Mesodermal cell (in vitro differentiated cells): ENCODE measurements around the gene PRR12. TPM values are rescaled to one million over a fixed set of nuclear protein-coding genes. Genes with fewer than 3 reads are reported as not detected.

Source experiments
- H3K27ac ChIP-seq: 2 replicates; pipeline ENCODE4 v1.7.0; 2013; ENCODE audit warnings: mild to moderate bottlenecking, low read depth, low read length, moderate library complexity; ENCODE audit not compliant: severe bottlenecking
- H3K36me3 ChIP-seq: 2 replicates; pipeline ENCODE4 v1.7.1; 2013; ENCODE audit warnings: mild to moderate bottlenecking, low read length, moderate library complexity; ENCODE audit not compliant: control insufficient read depth, insufficient read depth
- H3K4me1 ChIP-seq: one replicate; pipeline ENCODE4 v1.7.1; 2013; ENCODE audit warnings: mild to moderate bottlenecking, low read length; ENCODE audit not compliant: insufficient read depth, control insufficient read depth, poor library complexity, severe bottlenecking
- H3K4me3 ChIP-seq: 2 replicates; pipeline ENCODE4 v1.7.0; 2013; ENCODE audit warnings: low read length, control low read depth, mild to moderate bottlenecking; ENCODE audit not compliant: insufficient read depth, poor library complexity, severe bottlenecking; ENCODE audit errors: extremely low read depth
- H3K9me3 ChIP-seq: 2 replicates; pipeline ENCODE4 v1.7.1; 2013; ENCODE audit warnings: mild to moderate bottlenecking, low read length, moderate library complexity; ENCODE audit not compliant: control insufficient read depth
- WGBS, 2 experiments: methylation state at CpG; one replicate each; pipeline ENCODE4 v1.1.5; 2013; ENCODE audit warnings: missing lambda C conversion rate in 2 of 2; ENCODE audit not compliant: insufficient coverage in 2 of 2; 5-methylcytosine and 5-hydroxymethylcytosine counted together
- polyA plus RNA-seq, 2 experiments: library from polyadenylated mRNA; stranded (reverse); fragments of 50-300 nt; gene quantifications; one replicate each; pipeline ENCODE4 v1.2.3, GENCODE V29; 2013

The PRR12 gene, protein sequence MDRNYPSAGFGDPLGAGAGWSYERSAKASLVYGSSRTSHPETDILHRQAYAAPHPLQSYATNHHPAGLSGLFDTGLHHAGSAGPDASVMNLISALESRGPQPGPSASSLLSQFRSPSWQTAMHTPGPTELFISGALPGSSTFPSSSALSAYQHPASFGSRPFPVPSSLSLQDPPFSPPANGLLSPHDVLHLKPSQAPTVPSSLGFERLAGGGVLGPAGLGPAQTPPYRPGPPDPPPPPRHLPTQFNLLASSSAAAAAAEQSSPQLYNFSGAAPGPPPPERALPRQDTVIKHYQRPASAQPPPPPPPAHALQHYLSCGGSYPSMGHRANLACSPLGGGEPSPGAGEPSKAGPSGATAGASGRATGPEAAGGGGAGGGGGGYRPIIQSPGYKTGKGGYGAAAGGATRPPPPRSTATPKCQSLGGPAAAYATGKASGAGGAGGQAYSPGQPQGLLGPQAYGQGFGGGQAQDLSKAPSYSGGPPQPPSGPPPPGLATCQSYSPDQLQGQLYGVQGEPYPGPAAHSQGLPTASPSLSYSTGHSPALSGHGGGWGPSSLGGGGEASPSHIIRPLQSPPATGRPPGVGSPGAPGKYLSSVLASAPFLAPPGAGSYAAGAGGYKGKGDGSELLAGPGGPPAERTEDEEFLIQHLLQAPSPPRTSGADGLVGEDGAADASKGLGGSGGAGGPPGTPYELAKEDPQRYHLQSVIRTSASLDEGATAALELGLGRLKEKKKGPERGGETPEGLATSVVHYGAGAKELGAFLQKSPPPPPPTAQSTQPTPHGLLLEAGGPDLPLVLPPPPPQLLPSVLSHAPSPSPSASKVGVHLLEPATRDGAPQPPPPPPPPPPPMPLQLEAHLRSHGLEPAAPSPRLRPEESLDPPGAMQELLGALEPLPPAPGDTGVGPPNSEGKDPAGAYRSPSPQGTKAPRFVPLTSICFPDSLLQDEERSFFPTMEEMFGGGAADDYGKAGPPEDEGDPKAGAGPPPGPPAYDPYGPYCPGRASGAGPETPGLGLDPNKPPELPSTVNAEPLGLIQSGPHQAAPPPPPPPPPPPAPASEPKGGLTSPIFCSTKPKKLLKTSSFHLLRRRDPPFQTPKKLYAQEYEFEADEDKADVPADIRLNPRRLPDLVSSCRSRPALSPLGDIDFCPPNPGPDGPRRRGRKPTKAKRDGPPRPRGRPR (N-terminal part only)
- polyA plus RNA-seq (2013, experiment 1 of 2) = 23.4 TPM
- 18.2 TPM for polyA plus RNA-seq (2013, experiment 2 of 2)

DNA sequence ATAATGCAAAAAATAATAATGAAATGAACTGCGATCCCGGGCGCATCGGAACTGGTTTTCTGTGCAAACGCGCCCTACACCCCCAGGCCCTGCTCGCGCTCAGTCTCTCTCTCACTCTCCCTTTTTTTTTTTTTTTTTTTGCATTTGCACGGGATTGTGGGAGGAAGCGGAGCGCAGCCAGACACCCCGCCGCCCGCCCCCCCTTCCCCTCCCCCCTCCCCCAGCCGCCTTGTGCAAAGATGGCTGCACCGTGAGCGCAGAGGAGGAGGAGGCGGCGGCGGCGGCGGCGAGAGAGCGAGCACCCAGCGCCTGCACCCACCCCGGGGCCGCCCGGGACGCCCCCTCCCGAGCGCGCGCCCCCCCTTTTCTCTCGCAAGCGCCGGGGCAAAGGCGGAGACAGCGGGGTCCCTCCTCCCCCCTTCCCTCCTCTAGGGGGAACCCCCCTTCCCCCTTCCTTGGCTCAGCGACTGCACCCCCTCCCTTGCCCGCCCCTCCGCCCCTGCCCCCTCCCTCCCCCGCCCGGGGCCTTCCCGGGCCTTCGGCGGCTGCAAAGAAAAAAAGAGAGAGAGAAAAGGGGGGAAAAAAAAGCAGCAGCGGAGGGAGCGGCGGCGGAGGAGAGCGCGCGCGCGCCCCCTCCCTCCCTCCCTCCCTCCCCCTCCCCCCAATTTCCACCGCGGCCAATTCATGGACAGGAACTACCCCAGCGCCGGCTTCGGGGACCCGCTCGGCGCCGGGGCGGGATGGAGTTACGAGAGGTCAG is at the start of gene PRR12:
TSS of gene PRR12 (plus strand) at position 212 of the 760 bp plus-strand sequence. CDS start at position 685, 473 bp downstream.
- peaks cover 24% of the 10 kb centered on the region for H3K36me3 ChIP-seq
- 0% methylated on average over 6 to 11 of the region's 66 CpGs for WGBS, 2 experiments
- H3K4me3 ChIP-seq = peak within 1 kb of the TSS; percentile 93
- H3K27ac ChIP-seq = peak within 1 kb of the TSS; percentile 86
- H3K4me1 ChIP-seq = peaks cover 5% of the 10 kb centered on the region
- H3K9me3 ChIP-seq = no peaks in the 10 kb centered on the region

DNA sequence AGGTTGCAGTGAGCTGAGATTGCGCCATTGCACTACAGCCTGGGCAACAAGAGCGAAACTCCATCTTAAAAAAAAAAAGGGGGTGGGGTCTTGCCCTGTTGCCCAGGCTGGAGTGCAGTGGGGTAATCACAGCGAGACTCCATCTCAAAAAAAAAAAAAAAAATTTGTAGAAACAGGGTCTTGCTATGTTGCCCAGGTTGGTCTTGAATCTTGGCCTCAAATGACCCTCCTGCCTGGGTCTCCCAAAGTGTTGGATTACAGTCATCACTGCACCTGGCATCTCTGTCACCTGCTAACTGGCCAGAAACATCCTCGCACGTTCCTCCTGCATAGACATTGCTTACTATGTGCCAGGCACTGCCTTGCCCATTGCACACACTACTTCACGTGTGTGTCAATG is 49.1 kb upstream of the PRR12 start:
- 88 to 93% methylated on average over 5 to 6 of the region's 6 CpGs for WGBS, 2 experiments
- Histone ChIP-seq H3K27ac (no peak overlapping the region), H3K9me3 (no peaks in the 10 kb centered on the region), H3K4me1 (no peaks in the 10 kb centered on the region), H3K4me3 (no peak overlapping the region), H3K36me3 (peaks cover 4% of the 10 kb centered on the region)

DNA sequence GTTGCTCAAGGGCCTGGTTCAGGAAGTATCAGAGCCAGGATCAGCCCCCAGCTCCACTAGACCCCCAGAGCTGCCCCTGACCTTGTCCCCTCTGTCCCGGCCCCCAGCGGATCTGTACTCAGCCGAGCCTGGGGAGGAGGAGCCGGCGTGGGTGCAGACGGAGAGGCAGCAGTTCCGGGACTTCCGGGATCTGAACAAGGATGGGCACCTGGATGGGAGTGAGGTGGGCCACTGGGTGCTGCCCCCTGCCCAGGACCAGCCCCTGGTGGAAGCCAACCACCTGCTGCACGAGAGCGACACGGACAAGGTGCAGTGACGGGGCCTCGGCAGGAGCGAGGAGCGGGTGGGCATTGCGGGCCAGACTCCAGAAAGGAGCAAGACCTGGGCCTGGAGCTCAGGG is 48.5 kb upstream of the PRR12 start:
- Histone ChIP-seq H3K27ac (no peak overlapping the region), H3K9me3 (no peaks in the 10 kb centered on the region), H3K4me1 (no peaks in the 10 kb centered on the region), H3K36me3 (peaks cover 4% of the 10 kb centered on the region), H3K4me3 (no peak overlapping the region)
- 94 to 95% methylated on average over 13 to 16 of the region's 16 CpGs for WGBS, 2 experiments

DNA sequence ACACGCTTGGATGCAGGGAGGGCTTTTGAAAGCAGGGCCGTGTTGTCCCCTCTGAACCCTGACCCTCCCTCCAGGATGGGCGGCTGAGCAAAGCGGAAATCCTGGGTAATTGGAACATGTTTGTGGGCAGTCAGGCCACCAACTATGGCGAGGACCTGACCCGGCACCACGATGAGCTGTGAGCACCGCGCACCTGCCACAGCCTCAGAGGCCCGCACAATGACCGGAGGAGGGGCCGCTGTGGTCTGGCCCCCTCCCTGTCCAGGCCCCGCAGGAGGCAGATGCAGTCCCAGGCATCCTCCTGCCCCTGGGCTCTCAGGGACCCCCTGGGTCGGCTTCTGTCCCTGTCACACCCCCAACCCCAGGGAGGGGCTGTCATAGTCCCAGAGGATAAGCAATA is 48.0 kb upstream of the PRR12 start:
- Histone ChIP-seq H3K36me3 (peaks cover 4% of the 10 kb centered on the region), H3K4me3 (no peak overlapping the region), H3K27ac (no peak overlapping the region), H3K4me1 (no peaks in the 10 kb centered on the region), H3K9me3 (no peaks in the 10 kb centered on the region)
- 88 to 91% methylated on average over 13 to 14 of the region's 14 CpGs for WGBS, 2 experiments

DNA sequence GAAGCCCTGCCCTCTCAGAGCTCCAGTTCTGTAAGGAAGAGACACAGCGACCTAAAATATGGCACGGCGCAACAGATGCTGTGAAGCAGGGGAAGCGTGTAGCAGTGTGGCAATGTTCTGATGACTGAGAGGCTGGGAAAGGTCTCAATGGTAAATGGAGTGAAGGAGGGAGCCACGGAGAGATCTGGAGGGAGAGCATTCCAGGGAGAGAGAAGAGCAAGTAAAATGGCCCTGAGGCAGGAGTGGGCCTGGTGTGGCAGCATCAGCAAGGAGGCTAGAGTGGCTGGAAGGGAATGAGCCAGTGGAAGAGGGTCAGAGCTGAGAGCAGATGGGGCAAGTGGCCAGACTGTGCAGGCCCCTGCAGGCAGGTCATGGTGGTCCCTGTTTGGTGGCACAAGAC is 46.8 kb upstream of the PRR12 start:
- Histone ChIP-seq H3K4me1 (no peaks in the 10 kb centered on the region), H3K27ac (no peak overlapping the region), H3K9me3 (no peaks in the 10 kb centered on the region), H3K36me3 (peaks cover 3% of the 10 kb centered on the region), H3K4me3 (no peak overlapping the region)
- 94 to 99% methylated on average over 5 of the region's 5 CpGs for WGBS, 2 experiments

DNA sequence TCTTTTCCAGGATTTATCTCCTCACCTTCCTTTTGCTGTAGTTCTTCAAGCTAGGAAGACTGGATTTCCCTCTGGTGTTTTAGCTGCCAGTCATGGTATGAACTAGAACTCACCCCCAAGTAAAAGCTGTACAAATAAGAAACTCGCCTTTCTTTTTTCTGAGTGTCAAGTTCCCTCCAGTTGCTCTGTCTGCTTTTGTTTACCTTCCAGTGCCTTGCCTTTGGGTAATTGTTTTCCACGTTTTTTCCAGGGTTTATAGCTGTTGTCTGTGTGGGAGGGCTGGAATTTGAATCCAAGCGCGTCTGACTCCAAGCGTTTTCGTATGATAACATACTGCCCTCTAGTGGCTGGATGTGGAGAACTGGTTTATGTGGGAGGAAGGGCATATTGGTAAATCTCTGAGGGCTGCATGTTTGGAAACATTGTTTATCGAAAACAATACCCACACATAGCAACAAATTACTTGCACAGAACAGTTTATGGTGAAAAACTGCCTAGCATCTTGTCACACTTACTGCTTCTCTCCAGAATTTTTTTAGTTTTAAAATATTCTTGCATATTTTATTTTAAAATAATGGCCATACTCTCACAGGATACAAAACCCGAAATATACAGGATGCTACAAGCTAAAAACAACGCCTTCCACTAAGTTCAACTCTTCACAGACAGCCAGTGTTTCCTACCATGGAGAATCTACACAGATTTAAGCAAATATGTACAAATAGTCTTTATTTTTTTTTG is 44.0 kb upstream of the PRR12 start:
- Histone ChIP-seq H3K9me3 (no peaks in the 10 kb centered on the region), H3K4me3 (no peak overlapping the region), H3K27ac (peak overlapping the region; percentile 55), H3K4me1 (no peaks in the 10 kb centered on the region), H3K36me3 (peaks cover 4% of the 10 kb centered on the region)
- 0 to 30% methylated on average over 2 to 5 of the region's 9 CpGs for WGBS, 2 experiments

DNA sequence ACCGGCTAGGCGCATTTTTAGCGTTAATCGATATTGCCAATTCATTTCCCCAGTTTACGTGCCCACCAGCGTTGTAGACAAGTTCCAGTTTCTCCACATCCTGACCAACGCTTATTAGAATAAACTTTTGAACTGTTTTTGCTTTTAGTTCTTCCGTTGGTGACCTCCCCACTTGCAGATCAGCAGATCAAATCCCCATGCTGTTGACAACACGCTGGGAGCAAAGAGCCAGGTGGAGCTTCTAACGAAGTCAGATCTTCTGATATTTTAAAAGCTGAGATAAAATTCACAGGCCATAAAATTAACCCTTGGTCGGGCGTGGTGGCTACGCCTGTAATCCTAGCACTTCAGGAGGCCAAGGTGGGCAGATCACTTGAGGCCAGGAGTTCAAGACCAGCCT is 41.9 kb upstream of the PRR12 start:
- H3K27ac ChIP-seq = no peak overlapping the region
- H3K4me3 ChIP-seq = no peak overlapping the region
- 86 to 91% methylated on average over 12 of the region's 13 CpGs for whole genome bisulfite sequencing, 2 experiments
- no peaks in the 10 kb centered on the region for H3K9me3 ChIP-seq
- peaks cover 4% of the 10 kb centered on the region for H3K36me3 ChIP-seq
- H3K4me1 ChIP-seq = no peaks in the 10 kb centered on the region

DNA sequence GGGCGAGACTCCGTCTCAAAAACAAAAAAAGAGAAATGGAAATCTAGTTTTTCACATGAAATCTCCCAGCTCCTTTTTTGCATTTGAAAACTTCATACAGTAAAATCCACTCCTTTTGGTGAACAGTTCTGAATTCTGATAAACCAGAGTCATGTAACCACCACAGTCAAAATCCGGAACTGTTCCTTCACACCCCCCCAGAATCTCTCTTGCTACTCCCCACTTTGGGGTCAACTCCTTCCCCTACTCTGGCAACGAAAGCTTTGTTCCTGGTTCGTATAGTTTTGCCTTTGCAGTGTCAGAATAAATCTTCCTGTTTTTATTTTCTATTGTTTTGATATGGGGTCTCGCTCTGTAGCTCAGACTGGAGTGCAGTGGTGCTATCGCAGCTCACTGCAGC is 39.5 kb upstream of the PRR12 start:
- no peak overlapping the region for H3K4me3 ChIP-seq
- peaks cover 20% of the 10 kb centered on the region for H3K36me3 ChIP-seq
- no peaks in the 10 kb centered on the region for H3K9me3 ChIP-seq
- no peak overlapping the region for H3K27ac ChIP-seq
- WGBS, 2 experiments = 85 to 100% methylated on average over 3 to 4 of the region's 7 CpGs
- peaks cover 3% of the 10 kb centered on the region for H3K4me1 ChIP-seq

DNA sequence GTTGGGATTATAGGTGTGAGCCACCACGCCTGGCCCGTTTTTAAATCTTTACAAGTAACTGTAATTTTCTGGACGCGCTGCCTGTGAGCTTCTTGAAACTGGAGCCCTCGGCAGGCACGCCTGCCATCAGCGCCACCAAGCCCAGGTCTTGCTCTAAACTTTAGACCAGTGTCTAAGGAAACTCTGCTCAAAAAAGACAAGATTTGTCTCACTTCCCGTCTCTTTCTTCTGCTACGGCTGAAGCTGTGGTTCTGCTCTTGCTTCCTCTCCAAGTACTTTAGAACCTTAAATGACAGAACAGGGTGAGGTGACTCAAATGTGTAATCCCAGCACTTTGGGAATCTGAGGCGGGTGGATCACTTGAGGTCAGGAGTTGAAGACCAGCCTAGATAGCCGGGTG is 38.2 kb upstream of the PRR12 start:
- 90 to 92% methylated on average over 9 to 10 of the region's 11 CpGs for WGBS, 2 experiments
- H3K27ac ChIP-seq = no peak overlapping the region
- H3K4me1 ChIP-seq = peaks cover 8% of the 10 kb centered on the region
- no peaks in the 10 kb centered on the region for H3K9me3 ChIP-seq
- H3K36me3 ChIP-seq = peaks cover 32% of the 10 kb centered on the region
- H3K4me3 ChIP-seq = no peak overlapping the region
